ENCODE measurements around the gene AP2S1. TPM values are rescaled to one million over a fixed set of nuclear protein-coding genes. Genes with fewer than 3 reads are reported as not detected.

Gene AP2S1
- total and polyA plus RNA-seq, 4 donors = 73.0 to 191 (median 156) TPM

DNA sequence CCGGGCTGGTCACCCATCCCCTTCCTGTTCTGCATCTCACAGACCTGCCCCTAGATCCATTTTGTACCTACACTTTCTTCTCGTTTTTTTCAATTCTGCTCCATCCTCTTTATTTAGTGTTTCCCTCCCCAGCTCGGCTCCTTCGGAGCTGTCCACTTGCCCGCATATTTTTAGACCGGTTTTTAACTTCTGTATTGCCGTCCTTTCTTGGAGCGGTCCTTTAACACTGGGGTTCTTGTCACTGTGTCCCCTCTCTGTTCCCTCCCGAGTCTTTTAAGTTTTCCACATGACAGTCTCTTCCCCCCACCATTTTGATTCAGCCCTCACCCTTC lies 11.8 kb upstream of the AP2S1 start:
- DNase-seq (no peak), ATAC-seq (ENCODE audit: insufficient read depth, low FRiP score) (no peak)
- H3K27me3 ChIP-seq (ENCODE audit: control insufficient read depth in 3 of 3, insufficient read depth in 3 of 3, low read length in 2 of 3) = no peaks in the 10 kb centered on the region
- peak overlapping the region; percentile 66 to 89 for H3K27ac ChIP-seq (ENCODE audit: low read depth in 1 of 2, low read length in 1 of 2)
- WGBS, 2 donors = 27 to 34% methylated on average over 9 of the region's 9 CpGs
- no peak overlapping the region for H3K4me3 ChIP-seq
- no peaks in the 10 kb centered on the region for H3K36me3 ChIP-seq (ENCODE audit: control insufficient read depth in 4 of 4, insufficient read depth in 4 of 4, low read length in 4 of 4)
- TF ChIP-seq CTCF (IDR thresholded peaks at IDR 0.05; ENCODE audit: control extremely low read depth, extremely low read depth) = no peak
- peaks cover 15 to 47% (median 25%) of the 10 kb centered on the region in 5 donors for H3K4me1 ChIP-seq (ENCODE audit: control insufficient read depth in 5 of 5, insufficient read depth in 5 of 5, low read length in 5 of 5)
- H3K9ac ChIP-seq (ENCODE audit: insufficient read depth in 1 of 2, low read length in 2 of 2) = peak overlapping the region; percentile 3 to 63
- no peaks in the 10 kb centered on the region for H3K9me3 ChIP-seq (ENCODE audit: control insufficient read depth in 4 of 4, insufficient read depth in 3 of 4, low read length in 3 of 4)

- DNase-seq = no peak
- peak overlapping the region; percentile 66 to 89 for H3K27ac ChIP-seq (ENCODE audit: low read depth in 1 of 2, low read length in 1 of 2)
- ATAC-seq (ENCODE audit: insufficient read depth, low FRiP score) = no peak
These were observed 11.3 kb upstream of the AP2S1 start for GRCh38 chr19:46861691-46862502.

GRCh38 chr19:46860846-46861690 lies 10.4 kb upstream of the AP2S1 start, which contains the start of gene ARHGAP35:
Gene ARHGAP35, plus strand, starts transcription at chr19:46860997. Its CDS starts 57,679 bp downstream, at chr19:46918676.
- ATAC-seq (ENCODE audit: insufficient read depth, low FRiP score) = peak; percentile 54
- TF ChIP-seq CTCF (IDR thresholded peaks at IDR 0.05; ENCODE audit: control extremely low read depth, extremely low read depth) = no peak
- Histone ChIP-seq H3K27me3 (ENCODE audit: control insufficient read depth in 3 of 3, insufficient read depth in 3 of 3, low read length in 2 of 3) (no peaks in the 10 kb centered on the region), H3K36me3 (ENCODE audit: control insufficient read depth in 4 of 4, insufficient read depth in 4 of 4, low read length in 4 of 4) (no peaks in the 10 kb centered on the region), H3K9ac (ENCODE audit: insufficient read depth in 1 of 2, low read length in 2 of 2) (peak within 1 kb of the TSS; percentile 31 to 64), H3K4me1 (ENCODE audit: control insufficient read depth in 5 of 5, insufficient read depth in 5 of 5, low read length in 5 of 5) (peaks cover 11 to 50% (median 27%) of the 10 kb centered on the region in 5 donors), H3K4me3 (peak within 1 kb of the TSS; percentile 79), H3K27ac (ENCODE audit: low read depth in 1 of 2, low read length in 1 of 2) (peak within 1 kb of the TSS; percentile 93 to 98), H3K9me3 (ENCODE audit: control insufficient read depth in 4 of 4, insufficient read depth in 3 of 4, low read length in 3 of 4) (no peaks in the 10 kb centered on the region)
- 0 to 1% methylated on average over 3 to 76 of the region's 91 CpGs for WGBS, 2 donors
- no peak for DNase-seq

More at GRCh38 chr19:46861691-46862502, 11.3 kb upstream of the AP2S1 start:
- Histone ChIP-seq H3K4me1 (ENCODE audit: control insufficient read depth in 5 of 5, insufficient read depth in 5 of 5, low read length in 5 of 5) (peaks cover 11 to 45% (median 26%) of the 10 kb centered on the region in 5 donors), H3K4me3 (peak overlapping the region; percentile 66), H3K27me3 (ENCODE audit: control insufficient read depth in 3 of 3, insufficient read depth in 3 of 3, low read length in 2 of 3) (no peaks in the 10 kb centered on the region), H3K36me3 (ENCODE audit: control insufficient read depth in 4 of 4, insufficient read depth in 4 of 4, low read length in 4 of 4) (no peaks in the 10 kb centered on the region), H3K9me3 (ENCODE audit: control insufficient read depth in 4 of 4, insufficient read depth in 3 of 4, low read length in 3 of 4) (no peaks in the 10 kb centered on the region), H3K9ac (ENCODE audit: insufficient read depth in 1 of 2, low read length in 2 of 2) (peak overlapping the region; percentile 31 to 63)
- WGBS, 2 donors = 1% methylated on average over 19 of the region's 19 CpGs
- no peak for TF ChIP-seq CTCF (IDR thresholded peaks at IDR 0.05; ENCODE audit: control extremely low read depth, extremely low read depth)
